OCI-LY1 (cell line): ENCODE measurements around the gene AATK.

Source experiments
- H2AFZ ChIP-seq: fragments of 200-600 bp; sonication (generic), shearing (Covaris generic); 2 replicates; pipeline ENCODE4 v1.6.0; 2014; ENCODE audit warnings: antibody characterized with exemption, mild to moderate bottlenecking, low read length
- H3F3A ChIP-seq: fragments of 200-600 bp; sonication (generic), shearing (Covaris generic); 2 replicates; pipeline ENCODE4 v1.6.0; 2014; ENCODE audit warnings: mild to moderate bottlenecking, antibody characterized with exemption, low read length, moderate library complexity; ENCODE audit not compliant: insufficient read depth
- H3K27ac ChIP-seq: fragments of 200-600 bp; sonication (generic); 2 replicates; pipeline ENCODE4 v1.5.1; 2014; ENCODE audit warnings: low read length, mixed run types, mild to moderate bottlenecking, low read depth; ENCODE audit not compliant: poor library complexity, severe bottlenecking
- H3K27me3 ChIP-seq: fragments of 200-600 bp; sonication (generic); 2 replicates; pipeline ENCODE4 v1.6.0; 2014; ENCODE audit warnings: antibody characterized with exemption, mild to moderate bottlenecking, low read length, moderate library complexity; ENCODE audit not compliant: insufficient read depth
- H3K36me3 ChIP-seq: fragments of 200-600 bp; sonication (generic); 2 replicates; pipeline ENCODE4 v1.6.1; 2014; ENCODE audit warnings: mild to moderate bottlenecking, antibody characterized with exemption, low read length, moderate library complexity, mixed read lengths; ENCODE audit not compliant: insufficient read depth
- H3K4me1 ChIP-seq: fragments of 200-600 bp; sonication (generic); 2 replicates; pipeline ENCODE4 v1.5.1; 2014; ENCODE audit warnings: mild to moderate bottlenecking, low read length, moderate library complexity; ENCODE audit not compliant: insufficient read depth, severe bottlenecking
- H3K4me2 ChIP-seq: fragments of 200-600 bp; sonication (generic), shearing (Covaris generic); 2 replicates; pipeline ENCODE4 v1.6.1; 2014; ENCODE audit warnings: low read length
- H3K4me3 ChIP-seq: fragments of 200-600 bp; sonication (generic); 2 replicates; pipeline ENCODE4 v1.5.1; 2014; ENCODE audit warnings: low read length, low read depth, mild to moderate bottlenecking, mixed read lengths; ENCODE audit not compliant: poor library complexity, severe bottlenecking
- H3K79me2 ChIP-seq: fragments of 200-600 bp; shearing (Covaris generic); 2 replicates; pipeline ENCODE4 v1.6.1; 2016; ENCODE audit warnings: mixed run types, low read length, mixed read lengths; ENCODE audit not compliant: insufficient read depth
- H3K9ac ChIP-seq: fragments of 200-600 bp; sonication (generic), shearing (Covaris generic); 2 replicates; pipeline ENCODE4 v1.6.1; 2014; ENCODE audit warnings: mild to moderate bottlenecking, low read length, mixed read lengths
- H3K9me2 ChIP-seq: fragments of 200-600 bp; sonication (generic), shearing (Covaris generic); 2 replicates; pipeline ENCODE4 v1.6.1; 2014; ENCODE audit warnings: low read depth, mild to moderate bottlenecking, low read length, mixed read lengths
- H3K9me3 ChIP-seq: fragments of 200-600 bp; shearing (Covaris generic); 2 replicates; pipeline ENCODE4 v1.6.1; 2014; ENCODE audit warnings: low read length, mixed read lengths
- H4K20me1 ChIP-seq: fragments of 200-600 bp; sonication (generic), shearing (Covaris generic); 2 replicates; pipeline ENCODE4 v1.6.0; 2016; ENCODE audit warnings: mild to moderate bottlenecking, low read length; ENCODE audit not compliant: insufficient read depth
- CTCF ChIP-seq: fragments of 200-600 bp; sonication (generic), shearing (Covaris generic); IDR thresholded peaks from 2 replicates; pipeline ENCODE4 v1.5.1; 2017; ENCODE audit warnings: mild to moderate bottlenecking, antibody characterized with exemption, low read length, moderate library complexity, mixed read lengths
- EZH2 ChIP-seq: fragments of 200-600 bp; sonication (generic), shearing (Covaris generic); IDR thresholded peaks from 2 replicates; pipeline ENCODE4 v1.8.0; 2017; ENCODE audit warnings: borderline replicate concordance, mixed run types, mild to moderate bottlenecking, antibody characterized with exemption, low read length, moderate library complexity, mixed read lengths

AATK gene

GRCh38 chr17:81140018-81140417, 26.0 kb downstream of the AATK start:
- Histone ChIP-seq H3K9ac (no peak overlapping the region), H3F3A (no peaks in the 10 kb centered on the region), H3K36me3 (no peaks in the 10 kb centered on the region), H3K4me3 (no peak overlapping the region), H3K27ac (no peak overlapping the region), H3K27me3 (no peaks in the 10 kb centered on the region), H3K79me2 (no peaks in the 10 kb centered on the region), H3K9me2 (no peaks in the 10 kb centered on the region), H3K4me1 (no peaks in the 10 kb centered on the region), H3K9me3 (no peaks in the 10 kb centered on the region), H4K20me1 (no peaks in the 10 kb centered on the region), H2AFZ (no peak overlapping the region), H3K4me2 (no peak overlapping the region)
- no peak for TF ChIP-seq CTCF
- no peak for TF ChIP-seq EZH2

GRCh38 chr17:81139428-81139827, 26.6 kb downstream of the AATK start:
- Histone ChIP-seq H3K9ac (no peak overlapping the region), H3K9me3 (no peaks in the 10 kb centered on the region), H2AFZ (no peak overlapping the region), H3K4me3 (no peak overlapping the region), H3K4me1 (no peaks in the 10 kb centered on the region), H3K4me2 (no peak overlapping the region), H3K79me2 (no peaks in the 10 kb centered on the region), H3K9me2 (no peaks in the 10 kb centered on the region), H3K27me3 (no peaks in the 10 kb centered on the region), H3K36me3 (no peaks in the 10 kb centered on the region), H3K27ac (no peak overlapping the region), H4K20me1 (no peaks in the 10 kb centered on the region), H3F3A (no peaks in the 10 kb centered on the region)
- TF ChIP-seq CTCF (no peak), EZH2 (no peak)

- TF ChIP-seq EZH2: no peak
- no peak for TF ChIP-seq CTCF
- Histone ChIP-seq H3K27ac (no peak overlapping the region), H2AFZ (no peak overlapping the region), H3K9me2 (no peaks in the 10 kb centered on the region), H3K4me3 (no peak overlapping the region), H3K27me3 (no peaks in the 10 kb centered on the region), H4K20me1 (no peaks in the 10 kb centered on the region), H3K9ac (no peak overlapping the region), H3K4me1 (no peaks in the 10 kb centered on the region), H3K79me2 (no peaks in the 10 kb centered on the region), H3K9me3 (no peaks in the 10 kb centered on the region), H3K36me3 (no peaks in the 10 kb centered on the region), H3F3A (no peaks in the 10 kb centered on the region), H3K4me2 (no peak overlapping the region)
Observed at GRCh38 chr17:81138500-81138899, 27.5 kb downstream of the AATK start.
